ENCODE data around the gene GTF2B.
"Not testable (repeated sequence)": the region's sequence is repeated elsewhere in the genome, so short reads cannot be mapped to it uniquely, and the experiment has no call there.

The GTF2B gene

DNA sequence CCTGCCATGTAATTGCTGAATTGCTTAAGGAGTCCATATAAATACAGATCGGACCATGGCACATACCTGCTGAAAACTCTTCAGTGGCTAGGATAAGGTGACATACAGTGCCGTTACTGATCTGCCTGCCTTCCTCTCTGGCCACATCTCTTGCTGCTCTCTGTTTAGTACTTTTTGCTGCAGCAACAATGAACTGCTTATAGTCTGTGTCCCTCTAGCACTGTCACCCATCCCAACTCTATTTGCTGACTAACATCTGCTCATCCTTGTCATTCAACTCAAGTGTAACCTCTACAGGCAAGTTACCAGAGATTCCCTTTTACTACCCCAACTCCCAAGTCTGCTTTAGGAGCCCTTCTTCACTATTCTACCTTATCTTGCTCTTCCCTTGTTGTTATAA is 65.6 kb downstream of the GTF2B start:
- no peak overlapping the region for H3K4ac ChIP-seq (ENCODE audit: low read depth, low read length)
- no peak overlapping the region for H3K27ac ChIP-seq (ENCODE audit: low read depth, low read length)
- H3K4me3 ChIP-seq (ENCODE audit: low read length) = no peak overlapping the region
- no peak overlapping the region for H3K9ac ChIP-seq (ENCODE audit: low read length)
- no peak for DNase-seq
- H3K23ac ChIP-seq (ENCODE audit: low read length) = no peak overlapping the region
- H4K8ac ChIP-seq (ENCODE audit: low read depth, low read length) = no peak overlapping the region
- no peaks in the 10 kb centered on the region for H3K4me1 ChIP-seq (ENCODE audit: control insufficient read depth, low read depth, low read length)
- no peak overlapping the region for H2AK5ac ChIP-seq (ENCODE audit: low read length)
- no peak overlapping the region for H4K5ac ChIP-seq (ENCODE audit: low read length)
- H3K79me2 ChIP-seq (ENCODE audit: control insufficient read depth, insufficient read depth, low read length) = no peaks in the 10 kb centered on the region
- no peak overlapping the region for H3K4me2 ChIP-seq (ENCODE audit: low read length)
- no peaks in the 10 kb centered on the region for H3K79me1 ChIP-seq (ENCODE audit: low read length)
- H2BK120ac ChIP-seq (ENCODE audit: low read depth, low read length) = no peak overlapping the region
- WGBS (ENCODE audit: extremely low coverage, insufficient coverage, low lambda C conversion rate) = no CpG with 5 or more reads among the region's 2 CpGs
- H3K27me3 ChIP-seq (ENCODE audit: insufficient read depth, low read length, poor library complexity) = no peaks in the 10 kb centered on the region
- no peaks in the 10 kb centered on the region for H3K36me3 ChIP-seq (ENCODE audit: control insufficient read depth, insufficient read depth, low read length)
- no peak overlapping the region for H3K56ac ChIP-seq (ENCODE audit: low read length)
- H2BK5ac ChIP-seq (ENCODE audit: low read length) = no peak overlapping the region
- no peak overlapping the region for H3K18ac ChIP-seq (ENCODE audit: low read length)
- H2BK15ac ChIP-seq (replicated peaks; ENCODE audit: low read depth) = no peak overlapping the region

DNA sequence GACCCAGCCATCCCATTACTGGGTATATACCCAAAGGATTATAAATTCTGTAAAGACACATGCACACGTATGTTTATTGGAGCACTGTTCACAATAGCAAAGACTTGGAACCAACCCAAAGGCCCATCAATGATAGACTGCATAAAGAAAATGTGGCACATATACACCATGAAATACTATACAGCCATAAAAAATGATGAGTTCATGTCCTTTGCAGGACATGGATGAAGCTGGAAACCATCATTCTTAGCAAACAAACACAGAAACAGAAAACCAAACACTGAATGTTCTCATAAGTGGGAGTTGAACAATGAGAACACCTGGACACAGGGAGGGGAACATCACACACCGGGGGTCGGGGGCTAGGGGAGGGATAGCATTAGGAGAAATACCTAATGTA is 71.7 kb downstream of the GTF2B start:
- not testable (repeated sequence) for H3K4me2 ChIP-seq (ENCODE audit: low read length); H3K9ac ChIP-seq (ENCODE audit: low read length)
- WGBS (ENCODE audit: extremely low coverage, insufficient coverage, low lambda C conversion rate) = no CpG with 5 or more reads among the region's 3 CpGs

DNA sequence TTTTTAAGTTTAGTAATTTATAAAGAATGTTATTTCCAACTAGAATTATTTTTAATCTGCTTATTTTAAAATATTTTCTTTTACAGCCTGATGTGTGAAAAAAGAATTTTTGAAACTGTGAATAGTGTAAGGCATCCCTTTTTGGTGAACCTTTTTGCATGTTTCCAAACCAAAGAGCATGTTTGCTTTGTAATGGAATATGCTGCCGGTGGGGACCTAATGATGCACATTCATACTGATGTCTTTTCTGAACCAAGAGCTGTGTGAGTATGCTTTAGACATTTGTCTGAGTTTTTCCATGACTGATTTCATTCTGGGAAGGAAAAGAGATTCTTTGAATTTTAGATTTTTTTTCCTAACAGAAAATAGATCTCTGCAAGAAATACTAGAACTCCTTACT is 77.9 kb downstream of the GTF2B start:
- H2BK120ac ChIP-seq (ENCODE audit: low read depth, low read length) = no peak overlapping the region
- no peak overlapping the region for H3K4me2 ChIP-seq (ENCODE audit: low read length)
- H3K56ac ChIP-seq (ENCODE audit: low read length) = no peak overlapping the region
- H3K9ac ChIP-seq (ENCODE audit: low read length) = no peak overlapping the region
- no peak overlapping the region for H4K5ac ChIP-seq (ENCODE audit: low read length)
- no peak overlapping the region for H2BK5ac ChIP-seq (ENCODE audit: low read length)
- no peak overlapping the region for H3K23ac ChIP-seq (ENCODE audit: low read length)
- no peaks in the 10 kb centered on the region for H3K4me1 ChIP-seq (ENCODE audit: control insufficient read depth, low read depth, low read length)
- no peak overlapping the region for H3K4ac ChIP-seq (ENCODE audit: low read depth, low read length)
- H2AK5ac ChIP-seq (ENCODE audit: low read length) = no peak overlapping the region
- H3K36me3 ChIP-seq (ENCODE audit: control insufficient read depth, insufficient read depth, low read length) = no peaks in the 10 kb centered on the region
- DNase-seq = no peak
- H3K79me2 ChIP-seq (ENCODE audit: control insufficient read depth, insufficient read depth, low read length) = no peaks in the 10 kb centered on the region
- H4K8ac ChIP-seq (ENCODE audit: low read depth, low read length) = no peak overlapping the region
- no CpG with 5 or more reads among the region's 1 CpG for WGBS (ENCODE audit: extremely low coverage, insufficient coverage, low lambda C conversion rate)
- H3K4me3 ChIP-seq (ENCODE audit: low read length) = no peak overlapping the region
- H2BK15ac ChIP-seq (replicated peaks; ENCODE audit: low read depth) = no peak overlapping the region
- H3K27ac ChIP-seq (ENCODE audit: low read depth, low read length) = no peak overlapping the region
- H3K79me1 ChIP-seq (ENCODE audit: low read length) = no peaks in the 10 kb centered on the region
- no peaks in the 10 kb centered on the region for H3K27me3 ChIP-seq (ENCODE audit: insufficient read depth, low read length, poor library complexity)
- H3K18ac ChIP-seq (ENCODE audit: low read length) = no peak overlapping the region

More for the DNA sequence above, 71.7 kb downstream of the GTF2B start:
- not testable (repeated sequence) for DNase-seq; H3K36me3 ChIP-seq (ENCODE audit: control insufficient read depth, insufficient read depth, low read length); H3K4me3 ChIP-seq (ENCODE audit: low read length); H3K18ac ChIP-seq (ENCODE audit: low read length); H2BK5ac ChIP-seq (ENCODE audit: low read length); H2BK15ac ChIP-seq (replicated peaks; ENCODE audit: low read depth); H3K27ac ChIP-seq (ENCODE audit: low read depth, low read length); H3K4me1 ChIP-seq (ENCODE audit: control insufficient read depth, low read depth, low read length); H2BK120ac ChIP-seq (ENCODE audit: low read depth, low read length); H3K79me1 ChIP-seq (ENCODE audit: low read length); H3K56ac ChIP-seq (ENCODE audit: low read length); H3K27me3 ChIP-seq (ENCODE audit: insufficient read depth, low read length, poor library complexity); H3K4ac ChIP-seq (ENCODE audit: low read depth, low read length); H2AK5ac ChIP-seq (ENCODE audit: low read length); H4K8ac ChIP-seq (ENCODE audit: low read depth, low read length); H4K5ac ChIP-seq (ENCODE audit: low read length); H3K23ac ChIP-seq (ENCODE audit: low read length); H3K79me2 ChIP-seq (ENCODE audit: control insufficient read depth, insufficient read depth, low read length)

DNA sequence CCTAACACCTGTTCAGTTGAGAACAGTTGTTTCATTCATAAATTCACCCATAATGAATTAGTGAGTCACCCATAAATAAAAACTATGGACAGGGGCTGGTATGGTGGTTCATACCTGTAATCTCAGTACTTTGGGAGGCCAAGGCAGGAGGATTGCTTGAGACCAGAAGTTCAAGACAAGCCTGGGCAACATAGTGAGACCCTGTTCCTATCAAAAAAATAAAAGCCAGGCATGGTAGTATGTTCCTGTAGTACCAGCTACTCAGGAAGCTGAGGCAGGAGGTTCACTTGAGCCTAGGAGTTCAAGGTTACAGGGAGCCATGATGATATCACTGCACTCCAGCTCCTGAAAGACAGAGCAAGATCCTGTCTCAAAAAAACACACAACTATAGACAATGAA is 79.0 kb downstream of the GTF2B start:
- H4K8ac ChIP-seq (ENCODE audit: low read depth, low read length) = no peak overlapping the region
- H3K27ac ChIP-seq (ENCODE audit: low read depth, low read length) = no peak overlapping the region
- H3K36me3 ChIP-seq (ENCODE audit: control insufficient read depth, insufficient read depth, low read length) = no peaks in the 10 kb centered on the region

DNA sequence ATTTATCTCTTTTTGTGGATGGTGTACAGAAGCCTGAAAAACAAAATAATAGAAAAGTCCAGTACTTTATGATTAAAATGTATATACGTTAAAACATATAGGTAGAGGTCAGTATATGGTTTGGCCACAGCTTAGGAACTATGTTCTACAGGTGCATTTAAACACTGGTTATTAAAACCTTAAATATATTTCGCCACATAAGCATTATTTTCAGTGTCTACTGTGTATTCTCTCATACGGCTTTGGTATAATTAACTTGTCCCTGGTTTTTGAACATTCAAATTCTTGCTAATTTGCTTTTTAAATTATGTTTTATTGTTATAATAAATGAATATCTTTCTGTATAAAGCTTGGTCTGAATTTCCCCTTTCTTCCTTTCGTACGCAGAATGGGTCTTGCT is 87.9 kb downstream of the GTF2B start:
- Histone ChIP-seq H2BK120ac (ENCODE audit: low read depth, low read length) (no peak overlapping the region), H3K18ac (ENCODE audit: low read length) (no peak overlapping the region)

More for the DNA sequence above, 79.0 kb downstream of the GTF2B start:
- H2BK5ac ChIP-seq (ENCODE audit: low read length) = no peak overlapping the region
- H3K79me1 ChIP-seq (ENCODE audit: low read length) = no peaks in the 10 kb centered on the region
- H3K4ac ChIP-seq (ENCODE audit: low read depth, low read length) = no peak overlapping the region
- H2BK120ac ChIP-seq (ENCODE audit: low read depth, low read length) = no peak overlapping the region
- H3K4me3 ChIP-seq (ENCODE audit: low read length) = no peak overlapping the region
- no peaks in the 10 kb centered on the region for H3K4me1 ChIP-seq (ENCODE audit: control insufficient read depth, low read depth, low read length)
- H3K27me3 ChIP-seq (ENCODE audit: insufficient read depth, low read length, poor library complexity) = no peaks in the 10 kb centered on the region
- no peak overlapping the region for H4K5ac ChIP-seq (ENCODE audit: low read length)
- no peak overlapping the region for H2AK5ac ChIP-seq (ENCODE audit: low read length)
- H3K9ac ChIP-seq (ENCODE audit: low read length) = no peak overlapping the region
- no peaks in the 10 kb centered on the region for H3K79me2 ChIP-seq (ENCODE audit: control insufficient read depth, insufficient read depth, low read length)
- H3K4me2 ChIP-seq (ENCODE audit: low read length) = no peak overlapping the region
- H3K23ac ChIP-seq (ENCODE audit: low read length) = no peak overlapping the region
- H3K18ac ChIP-seq (ENCODE audit: low read length) = no peak overlapping the region
- no peak for DNase-seq
- no peak overlapping the region for H3K56ac ChIP-seq (ENCODE audit: low read length)
- no peak overlapping the region for H2BK15ac ChIP-seq (replicated peaks; ENCODE audit: low read depth)

GRCh38 chr1:88802950-88803349 is 88.4 kb downstream of the GTF2B start:
- Histone ChIP-seq H3K23ac (ENCODE audit: low read length) (no peak overlapping the region), H3K79me1 (ENCODE audit: low read length) (no peaks in the 10 kb centered on the region), H3K27me3 (ENCODE audit: insufficient read depth, low read length, poor library complexity) (no peaks in the 10 kb centered on the region), H2BK5ac (ENCODE audit: low read length) (no peak overlapping the region), H2BK15ac (replicated peaks; ENCODE audit: low read depth) (no peak overlapping the region), H3K79me2 (ENCODE audit: control insufficient read depth, insufficient read depth, low read length) (no peaks in the 10 kb centered on the region), H3K9ac (ENCODE audit: low read length) (no peak overlapping the region), H3K18ac (ENCODE audit: low read length) (no peak overlapping the region), H2AK5ac (ENCODE audit: low read length) (no peak overlapping the region), H3K56ac (ENCODE audit: low read length) (no peak overlapping the region), H3K4ac (ENCODE audit: low read depth, low read length) (no peak overlapping the region), H4K8ac (ENCODE audit: low read depth, low read length) (no peak overlapping the region), H3K4me2 (ENCODE audit: low read length) (no peak overlapping the region), H3K4me3 (ENCODE audit: low read length) (no peak overlapping the region), H3K36me3 (ENCODE audit: control insufficient read depth, insufficient read depth, low read length) (peaks cover 1% of the 10 kb centered on the region), H3K27ac (ENCODE audit: low read depth, low read length) (no peak overlapping the region), H3K4me1 (ENCODE audit: control insufficient read depth, low read depth, low read length) (no peaks in the 10 kb centered on the region), H4K5ac (ENCODE audit: low read length) (no peak overlapping the region), H2BK120ac (ENCODE audit: low read depth, low read length) (no peak overlapping the region)
- DNase-seq = no peak
- WGBS (ENCODE audit: extremely low coverage, insufficient coverage, low lambda C conversion rate) = no CpG with 5 or more reads among the region's 2 CpGs

More for the DNA sequence above, 87.9 kb downstream of the GTF2B start:
- H3K4ac ChIP-seq (ENCODE audit: low read depth, low read length) = no peak overlapping the region
- no peak overlapping the region for H3K56ac ChIP-seq (ENCODE audit: low read length)
- H3K27ac ChIP-seq (ENCODE audit: low read depth, low read length) = no peak overlapping the region
- no peak overlapping the region for H3K4me2 ChIP-seq (ENCODE audit: low read length)
- no peaks in the 10 kb centered on the region for H3K79me1 ChIP-seq (ENCODE audit: low read length)
- no peak overlapping the region for H4K5ac ChIP-seq (ENCODE audit: low read length)
- H3K9ac ChIP-seq (ENCODE audit: low read length) = no peak overlapping the region
- no peaks in the 10 kb centered on the region for H3K79me2 ChIP-seq (ENCODE audit: control insufficient read depth, insufficient read depth, low read length)
- no peak overlapping the region for H4K8ac ChIP-seq (ENCODE audit: low read depth, low read length)
- H3K4me1 ChIP-seq (ENCODE audit: control insufficient read depth, low read depth, low read length) = no peaks in the 10 kb centered on the region
- no peaks in the 10 kb centered on the region for H3K27me3 ChIP-seq (ENCODE audit: insufficient read depth, low read length, poor library complexity)
- no peak overlapping the region for H2BK15ac ChIP-seq (replicated peaks; ENCODE audit: low read depth)
- H3K4me3 ChIP-seq (ENCODE audit: low read length) = no peak overlapping the region
- no peak overlapping the region for H3K23ac ChIP-seq (ENCODE audit: low read length)
- no peak overlapping the region for H2BK5ac ChIP-seq (ENCODE audit: low read length)
- WGBS (ENCODE audit: extremely low coverage, insufficient coverage, low lambda C conversion rate) = no CpG with 5 or more reads among the region's 5 CpGs
- peaks cover 1% of the 10 kb centered on the region for H3K36me3 ChIP-seq (ENCODE audit: control insufficient read depth, insufficient read depth, low read length)
- H2AK5ac ChIP-seq (ENCODE audit: low read length) = no peak overlapping the region
- DNase-seq = no peak

Measured in mesendoderm (in vitro differentiated cells).